ENCODE data around the gene ARHGAP15.

ARHGAP15 gene

DNA sequence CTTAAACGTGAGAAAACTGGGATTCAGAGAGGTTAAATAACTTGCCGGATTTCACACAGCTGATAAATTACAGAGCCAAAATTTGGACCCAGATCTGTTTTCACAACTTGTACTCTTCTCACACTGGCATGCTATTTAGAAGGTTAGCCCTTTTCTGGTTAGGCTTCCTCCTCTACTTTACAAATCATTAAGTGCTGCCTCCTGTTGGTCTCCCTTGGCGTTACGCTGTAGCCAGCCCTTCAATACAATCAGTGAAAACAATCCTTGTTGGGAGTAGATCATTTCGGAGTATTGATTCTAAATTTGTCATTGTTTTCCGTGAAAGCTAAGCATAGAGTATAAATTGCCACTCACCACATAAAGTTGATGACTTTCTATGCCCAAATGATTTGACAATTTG, 153.5 kb downstream of the ARHGAP15 start:
- no peak for TF ChIP-seq JUND (IDR thresholded peaks at IDR 0.05; ENCODE audit: low read depth)
- DNase-seq (ENCODE audit: low read depth in 1 of 2, low spot score in 1 of 2) = no peak
- in situ Hi-C loops (cut with HindIII; ENCODE audit: low pct_unique_long_range_greater_than_20kb, low sequenced_read_pairs) = no loop called here

DNA sequence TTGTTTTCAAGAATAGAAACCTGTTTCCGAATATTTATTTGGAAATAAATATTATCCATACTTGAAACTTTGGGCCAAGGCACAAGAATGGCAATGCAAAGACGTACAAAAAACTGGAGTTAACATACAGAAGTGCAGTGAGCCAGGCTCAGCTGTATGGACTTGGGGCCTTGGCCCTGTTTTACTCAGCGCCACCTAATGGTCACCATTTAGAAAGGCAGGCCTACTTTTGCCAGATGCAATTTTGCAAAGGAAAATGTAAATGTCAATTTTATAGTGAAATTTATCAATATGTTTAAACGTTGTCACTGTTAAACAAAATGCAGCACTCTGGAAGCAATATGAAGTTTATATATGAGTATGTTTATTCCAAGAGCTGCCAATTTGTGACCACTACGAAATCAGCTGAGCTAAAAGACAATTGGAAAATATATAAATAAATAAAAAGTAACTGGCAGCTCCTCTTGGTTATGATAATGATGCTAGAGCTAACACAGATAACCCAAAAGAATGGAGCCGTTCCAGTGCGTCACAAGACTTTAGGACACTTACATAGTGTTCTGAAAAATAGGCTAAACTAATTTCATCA, 155.0 kb downstream of the ARHGAP15 start:
- DNase-seq (ENCODE audit: low read depth in 1 of 2, low spot score in 1 of 2) = peak in 1 of 2 experiments; percentile 57
- TF ChIP-seq JUND (IDR thresholded peaks at IDR 0.05; ENCODE audit: low read depth) = no peak
- in situ Hi-C loops (cut with HindIII; ENCODE audit: low pct_unique_long_range_greater_than_20kb, low sequenced_read_pairs) = no loop called here

DNA sequence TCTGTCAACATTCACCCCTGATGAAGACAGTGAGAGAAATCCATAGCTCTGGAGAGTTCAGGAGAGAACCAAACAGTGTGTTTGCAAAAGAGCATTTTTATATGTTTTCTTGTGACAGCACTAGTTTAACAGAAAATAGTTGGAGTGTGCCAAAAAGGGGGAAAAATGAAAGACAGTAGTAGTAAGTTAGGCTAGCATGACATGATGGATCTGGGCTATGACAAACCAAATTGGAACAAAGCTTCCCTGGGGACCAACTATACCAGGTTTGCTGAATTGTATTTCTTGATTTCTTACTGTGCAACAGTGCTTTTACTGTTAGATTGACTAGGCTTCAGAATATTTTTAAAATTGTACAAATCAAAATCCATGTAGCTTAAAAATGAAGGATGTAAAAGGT, 159.8 kb downstream of the ARHGAP15 start:
- in situ Hi-C loops (cut with HindIII; ENCODE audit: low pct_unique_long_range_greater_than_20kb, low sequenced_read_pairs) = no loop called here
- DNase-seq (ENCODE audit: low read depth in 1 of 2, low spot score in 1 of 2) = no peak
- TF ChIP-seq JUND (IDR thresholded peaks at IDR 0.05; ENCODE audit: low read depth) = no peak

DNA sequence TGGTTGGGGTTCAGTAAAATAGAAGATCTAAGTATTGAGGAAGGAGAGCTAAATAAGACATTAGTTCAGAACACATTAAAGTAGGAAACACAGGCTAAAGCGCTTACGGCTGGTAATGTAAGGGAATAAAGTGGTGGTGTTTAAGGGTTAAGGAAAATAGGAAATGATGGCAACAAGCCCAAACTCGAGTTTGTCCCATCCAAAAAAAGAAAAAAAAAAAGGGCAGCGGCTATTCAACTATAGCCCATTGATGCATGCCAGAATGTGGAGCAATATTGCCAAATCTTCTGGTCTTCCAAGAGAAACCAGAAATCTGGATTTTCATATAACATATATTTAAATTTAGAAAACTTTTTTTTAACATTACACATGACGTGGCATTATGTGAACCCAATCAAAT, 161.0 kb downstream of the ARHGAP15 start:
- DNase-seq (ENCODE audit: low read depth in 1 of 2, low spot score in 1 of 2) = no peak
- TF ChIP-seq JUND (IDR thresholded peaks at IDR 0.05; ENCODE audit: low read depth) = no peak
- in situ Hi-C loops (cut with HindIII; ENCODE audit: low pct_unique_long_range_greater_than_20kb, low sequenced_read_pairs) = no loop called here

DNA sequence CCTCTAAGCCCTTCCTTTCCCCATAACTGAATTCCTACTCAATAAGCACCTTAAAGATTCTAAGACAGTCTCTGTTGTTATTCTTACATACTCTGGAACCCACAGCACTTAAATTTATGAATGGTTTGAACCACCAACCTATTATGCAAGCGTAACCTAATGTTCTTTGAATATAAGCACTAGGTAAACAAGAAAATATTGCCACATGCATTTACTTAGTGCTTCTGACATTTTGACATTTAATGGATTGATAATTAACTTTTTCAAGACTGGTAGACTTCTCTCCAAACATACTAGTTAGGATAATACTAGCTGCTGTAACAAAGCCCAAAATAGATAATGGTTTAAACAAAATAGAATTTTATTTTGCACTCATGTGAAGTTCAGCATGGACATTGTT, 164.8 kb downstream of the ARHGAP15 start:
- no peak for TF ChIP-seq JUND (IDR thresholded peaks at IDR 0.05; ENCODE audit: low read depth)
- in situ Hi-C loops (cut with HindIII; ENCODE audit: low pct_unique_long_range_greater_than_20kb, low sequenced_read_pairs) = no loop called here
- DNase-seq (ENCODE audit: low read depth in 1 of 2, low spot score in 1 of 2) = no peak

DNA sequence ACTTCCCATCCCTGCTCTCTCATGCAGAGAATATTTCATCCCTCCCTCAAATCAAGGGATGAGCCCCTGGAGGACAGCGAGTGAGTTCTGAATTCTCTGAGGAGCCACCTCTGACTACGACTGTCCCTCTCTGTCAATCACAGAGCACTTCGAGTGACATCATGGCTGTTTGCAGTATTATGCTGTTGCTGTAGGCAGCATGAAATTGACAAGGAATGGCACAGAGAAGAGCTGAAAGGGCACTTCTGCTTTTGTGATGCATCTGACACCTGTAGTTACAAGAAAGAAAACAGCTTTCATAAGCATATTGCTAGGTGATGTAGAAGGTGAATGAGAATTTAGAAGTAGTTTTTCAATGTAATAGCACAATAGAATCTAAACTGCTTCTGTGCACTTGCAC, 166.9 kb downstream of the ARHGAP15 start:
- TF ChIP-seq JUND (IDR thresholded peaks at IDR 0.05; ENCODE audit: low read depth) = no peak
- DNase-seq (ENCODE audit: low read depth in 1 of 2, low spot score in 1 of 2) = no peak
- in situ Hi-C loops (cut with HindIII; ENCODE audit: low pct_unique_long_range_greater_than_20kb, low sequenced_read_pairs) = no loop called here

DNA sequence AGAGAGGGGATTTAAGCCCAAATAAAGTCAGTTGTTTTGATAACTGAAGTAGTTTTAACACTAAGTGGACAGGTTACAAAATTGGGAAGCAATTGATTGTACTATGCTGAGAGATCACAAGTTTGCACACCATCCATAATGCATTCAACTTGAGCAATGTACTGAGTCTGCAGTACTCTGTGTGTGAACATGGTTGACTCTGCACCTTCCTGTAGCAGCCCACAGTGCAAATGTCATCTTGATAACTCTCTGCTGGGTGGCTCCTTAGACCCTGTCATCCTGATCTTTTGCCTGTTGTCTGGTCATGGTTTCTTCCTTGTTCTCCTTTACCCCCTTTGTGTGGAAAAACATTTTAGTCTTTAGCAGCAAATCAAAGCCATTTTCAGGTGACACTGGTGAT, 168.0 kb downstream of the ARHGAP15 start:
- no peak for TF ChIP-seq JUND (IDR thresholded peaks at IDR 0.05; ENCODE audit: low read depth)
- in situ Hi-C loops (cut with HindIII; ENCODE audit: low pct_unique_long_range_greater_than_20kb, low sequenced_read_pairs) = no loop called here
- DNase-seq (ENCODE audit: low read depth in 1 of 2, low spot score in 1 of 2) = no peak

DNA sequence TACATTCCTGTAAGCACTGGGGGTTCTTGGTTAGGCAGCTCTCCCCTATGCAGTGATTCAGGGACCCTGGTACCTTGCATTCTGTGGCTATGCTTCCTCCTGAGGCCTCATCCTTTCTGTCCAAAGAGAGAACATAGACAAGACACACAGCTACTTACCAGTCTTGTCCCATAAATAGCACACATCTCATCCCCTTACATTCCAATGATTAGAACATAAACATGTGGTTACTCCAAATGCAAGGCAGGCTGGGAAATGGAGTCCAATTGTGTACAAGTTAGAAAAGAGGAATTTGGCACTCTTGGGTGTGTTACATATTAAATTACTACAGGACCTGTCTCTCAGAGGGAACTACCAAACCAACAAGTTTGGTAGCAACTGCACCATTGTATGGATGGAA, 171.3 kb downstream of the ARHGAP15 start:
- no peak for DNase-seq (ENCODE audit: low read depth in 1 of 2, low spot score in 1 of 2)
- in situ Hi-C loops (cut with HindIII; ENCODE audit: low pct_unique_long_range_greater_than_20kb, low sequenced_read_pairs) = no loop called here
- no peak for TF ChIP-seq JUND (IDR thresholded peaks at IDR 0.05; ENCODE audit: low read depth)

DNA sequence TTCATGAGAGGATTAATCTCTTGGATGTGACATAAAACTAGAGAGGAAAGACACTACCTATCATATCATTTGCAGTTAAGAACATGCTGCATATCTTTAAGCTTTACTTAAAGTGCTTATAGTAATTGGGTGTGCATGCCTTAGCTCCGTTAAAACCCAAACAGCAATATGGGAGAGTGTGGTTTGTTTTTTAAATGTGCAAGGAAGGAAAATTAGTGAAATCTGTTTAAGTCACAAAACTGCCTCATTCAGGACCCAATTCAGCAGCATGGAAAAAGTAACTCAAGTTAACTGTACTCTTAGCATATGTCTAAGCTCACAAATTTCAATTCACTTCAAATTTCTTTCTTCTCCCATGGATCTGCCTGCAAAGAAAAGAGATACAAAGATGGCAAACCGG, 182.2 kb downstream of the ARHGAP15 start:
- DNase-seq (ENCODE audit: low read depth in 1 of 2, low spot score in 1 of 2) = no peak
- in situ Hi-C loops (cut with HindIII; ENCODE audit: low pct_unique_long_range_greater_than_20kb, low sequenced_read_pairs) = no loop called here
- TF ChIP-seq JUND (IDR thresholded peaks at IDR 0.05; ENCODE audit: low read depth) = no peak

DNA sequence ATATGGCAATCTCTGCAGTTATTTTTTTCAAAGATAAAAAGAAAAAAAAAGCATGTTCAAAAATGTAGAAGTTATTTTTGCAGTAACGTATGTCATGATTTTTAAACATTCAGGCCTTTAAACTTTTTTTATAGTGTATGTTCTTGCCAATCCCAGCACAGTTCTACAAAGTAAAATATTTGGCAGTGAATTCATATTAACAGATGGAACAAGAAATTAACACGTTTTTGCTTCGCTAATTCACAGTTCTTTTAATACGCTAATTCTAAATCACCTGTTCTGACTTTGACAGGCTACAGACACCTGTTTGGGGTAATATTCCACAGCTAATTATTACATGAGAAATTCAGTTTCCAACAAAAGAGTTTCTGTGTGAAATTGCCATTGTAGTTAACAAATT, 183.2 kb downstream of the ARHGAP15 start:
- in situ Hi-C loops (cut with HindIII; ENCODE audit: low pct_unique_long_range_greater_than_20kb, low sequenced_read_pairs) = no loop called here

DNA sequence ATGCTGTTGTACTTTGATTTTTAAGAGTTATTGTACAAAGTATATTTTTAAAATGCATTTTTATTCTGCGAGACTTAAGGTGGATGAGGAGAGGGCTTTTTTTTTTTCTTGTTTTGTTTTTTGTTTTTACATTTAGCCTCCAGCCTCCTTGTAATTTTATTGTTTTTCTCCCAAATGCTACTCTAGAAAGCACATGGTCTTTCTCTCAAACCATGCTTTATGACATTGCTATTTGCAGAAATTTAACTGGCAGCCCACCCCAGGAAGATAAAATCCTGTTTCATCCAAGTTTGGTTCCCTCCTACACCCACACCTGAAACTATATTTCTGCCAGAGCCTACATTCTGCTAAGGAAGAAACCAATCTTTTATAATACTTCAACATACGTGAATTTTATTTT, 184.6 kb downstream of the ARHGAP15 start:
- in situ Hi-C loops (cut with HindIII; ENCODE audit: low pct_unique_long_range_greater_than_20kb, low sequenced_read_pairs) = no loop called here
- no peak for DNase-seq (ENCODE audit: low read depth in 1 of 2, low spot score in 1 of 2)
- no peak for TF ChIP-seq JUND (IDR thresholded peaks at IDR 0.05; ENCODE audit: low read depth)

More for the DNA sequence above, 183.2 kb downstream of the ARHGAP15 start:
- no peak for TF ChIP-seq JUND (IDR thresholded peaks at IDR 0.05; ENCODE audit: low read depth)
- no peak for DNase-seq (ENCODE audit: low read depth in 1 of 2, low spot score in 1 of 2)

DNA sequence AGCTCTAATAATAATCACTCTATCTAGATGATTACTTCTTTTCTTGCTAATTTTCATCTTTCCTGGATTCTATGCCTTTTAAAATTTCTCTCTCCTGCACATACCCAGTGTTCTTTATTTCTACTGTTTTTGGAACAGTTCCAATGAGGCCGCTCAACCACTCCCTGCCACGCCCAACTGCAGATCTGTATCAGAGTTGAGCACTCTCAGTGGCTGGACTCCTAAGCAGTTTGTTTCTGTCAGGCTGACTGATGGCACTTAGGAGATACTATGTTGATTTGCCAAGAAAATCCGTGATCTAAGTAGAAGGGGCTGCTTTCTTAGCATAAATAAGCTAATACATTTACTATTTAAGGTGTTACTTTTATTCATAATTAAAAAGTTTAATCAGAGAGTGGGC, 192.8 kb downstream of the ARHGAP15 start:
- in situ Hi-C loops (cut with HindIII; ENCODE audit: low pct_unique_long_range_greater_than_20kb, low sequenced_read_pairs) = no loop called here
- DNase-seq (ENCODE audit: low read depth in 1 of 2, low spot score in 1 of 2) = peak in 1 of 2 experiments; percentile 58
- no peak for TF ChIP-seq JUND (IDR thresholded peaks at IDR 0.05; ENCODE audit: low read depth)

DNA sequence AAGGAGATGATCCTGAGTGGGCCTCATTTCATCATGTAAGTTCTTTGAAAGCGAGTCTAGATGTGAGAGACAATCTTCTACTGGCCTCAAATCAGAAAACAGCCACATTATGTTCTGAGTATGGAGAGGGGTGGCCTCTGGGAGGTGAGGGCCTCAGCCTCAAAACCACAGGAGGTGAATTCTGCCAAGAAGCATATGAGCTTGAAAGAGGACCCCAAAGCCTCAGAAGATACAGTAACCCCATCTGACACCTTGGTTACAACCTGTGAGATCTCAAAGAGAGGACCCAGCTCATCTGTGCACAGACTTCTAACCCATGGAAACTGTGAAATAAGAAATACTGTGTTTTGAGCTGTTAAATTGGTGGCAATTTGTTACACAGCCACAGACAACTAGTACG, 200.1 kb downstream of the ARHGAP15 start:
- no peak for DNase-seq (ENCODE audit: low read depth in 1 of 2, low spot score in 1 of 2)
- no peak for TF ChIP-seq JUND (IDR thresholded peaks at IDR 0.05; ENCODE audit: low read depth)
- in situ Hi-C loops (cut with HindIII; ENCODE audit: low pct_unique_long_range_greater_than_20kb, low sequenced_read_pairs) = no loop called here

DNA sequence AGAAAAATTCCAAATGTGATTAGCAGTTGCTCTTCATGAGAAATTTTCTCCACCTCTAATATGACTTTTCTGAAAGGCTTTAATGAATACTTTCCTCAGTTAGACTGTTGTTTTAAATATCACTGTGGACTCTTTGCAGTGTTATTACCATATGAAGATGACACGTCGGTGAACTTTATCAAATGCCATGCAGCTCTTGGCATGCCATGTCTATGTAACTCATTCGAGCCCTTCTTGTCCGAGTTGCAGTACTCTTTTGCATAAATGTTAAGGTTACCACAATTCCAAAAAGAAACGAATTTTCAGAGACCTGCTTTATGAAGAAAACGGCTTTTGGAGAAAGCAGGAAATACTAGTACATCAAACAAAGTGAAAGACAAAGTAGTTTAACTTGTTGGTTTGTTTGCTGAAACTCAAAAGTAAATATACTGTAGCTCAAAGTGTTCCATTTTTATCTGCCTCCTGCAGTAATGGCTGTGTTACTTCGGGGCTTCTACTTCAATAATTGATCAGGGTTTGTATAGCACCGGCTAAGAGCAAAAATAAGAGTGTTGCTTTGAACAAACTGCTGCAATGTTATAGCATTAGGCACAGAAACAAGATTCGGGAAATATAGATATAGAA, 204.1 kb downstream of the ARHGAP15 start:
- TF ChIP-seq JUND (IDR thresholded peaks at IDR 0.05; ENCODE audit: low read depth) = no peak
- DNase-seq (ENCODE audit: low read depth in 1 of 2, low spot score in 1 of 2) = peak in 1 of 2 experiments; percentile 74
- in situ Hi-C loops (cut with HindIII; ENCODE audit: low pct_unique_long_range_greater_than_20kb, low sequenced_read_pairs) = no loop called here

All from T47D (cell line).